HEK293 (cell line): Measurements from ENCODE around the gene NDOR1.

Source experiments
- CTCF ChIA-PET: fragments of 350-600 bp; formaldehyde crosslinking; extraction: SDS; loops from one replicate; lab custom pipeline; 2021; ENCODE audit warnings: antibody characterized with exemption; lab: Yijun Ruan, JAX
- POLR2A ChIA-PET: fragments of 300-600 bp; formaldehyde crosslinking; extraction: SDS; loops from one replicate; lab custom pipeline; 2020; ENCODE audit warnings: antibody characterized with exemption, inconsistent platforms; lab: Yijun Ruan, JAX
- H3K27ac ChIP-seq: fragments of 200-500 bp; sonication (Bioruptor generic); 2 replicates; pipeline ENCODE4 v1.5.1; 2014; ENCODE audit warnings: low read depth, low read length, control low read depth, inconsistent platforms; ENCODE audit errors: extremely low read depth
- H3K36me3 ChIP-seq, 2 experiments: fragments of 200-500 bp in 1 of 2; sonication (Bioruptor generic) in 1 of 2; 1 replicate in 1 of 2; 2 replicates in 1 of 2; pipeline ENCODE4 v1.5.1; 2014 to 2017; ENCODE audit warnings: inconsistent platforms in 2 of 2, low read length in 2 of 2; ENCODE audit not compliant: control insufficient read depth in 2 of 2, insufficient read depth in 1 of 2
- H3K4me1 ChIP-seq: fragments of 200-500 bp; sonication (Bioruptor generic); 2 replicates; pipeline ENCODE4 v1.5.1; 2014; ENCODE audit warnings: mild to moderate bottlenecking, low read length, inconsistent platforms; ENCODE audit not compliant: control insufficient read depth, insufficient read depth
- H3K4me3 ChIP-seq: 2 replicates; pipeline ENCODE4 v1.5.1; 2011; ENCODE audit warnings: low read depth, mild to moderate bottlenecking, control low read depth, low read length, moderate library complexity
- H3K9me3 ChIP-seq: fragments of 200-500 bp; sonication (Bioruptor generic); 2 replicates; pipeline ENCODE4 v1.5.1; 2014; ENCODE audit warnings: low read depth, low read length, inconsistent platforms; ENCODE audit not compliant: control insufficient read depth, insufficient read depth
- EGR2 ChIP-seq: fragments of 450-650 bp; formaldehyde crosslinking; IDR thresholded peaks from 2 replicates; pipeline ENCODE4 v1.5.1; 2016; ENCODE audit warnings: low read depth, missing biosample characterization, missing genetic modification characterization
- IKZF3 ChIP-seq: fragments of 450-650 bp; IDR thresholded peaks from 2 replicates; pipeline ENCODE4 v1.5.0; 2018; ENCODE audit warnings: missing biosample characterization, mild to moderate bottlenecking, missing genetic modification characterization, moderate library complexity
- PATZ1 ChIP-seq: fragments of 450-650 bp; formaldehyde crosslinking; IDR thresholded peaks from 2 replicates; pipeline ENCODE4 v1.5.1; 2016; ENCODE audit warnings: missing biosample characterization, missing genetic modification characterization
- REST ChIP-seq: fragments of 450-650 bp; formaldehyde crosslinking; IDR thresholded peaks from 2 replicates; pipeline ENCODE4 v1.5.1; 2016; ENCODE audit warnings: missing biosample characterization, missing genetic modification characterization
- SP2 ChIP-seq: fragments of 450-650 bp; formaldehyde crosslinking; IDR thresholded peaks from 2 replicates; pipeline ENCODE4 v1.5.1; 2016; ENCODE audit warnings: missing biosample characterization, missing genetic modification characterization
- ZBTB44 ChIP-seq: fragments of 450-650 bp; IDR thresholded peaks from 2 replicates; pipeline ENCODE4 v1.5.1; 2018; ENCODE audit warnings: missing biosample characterization, mild to moderate bottlenecking, missing genetic modification characterization
- ZBTB8A ChIP-seq: fragments of 450-650 bp; formaldehyde crosslinking; IDR thresholded peaks from 2 replicates; pipeline ENCODE4 v1.5.1; 2016; ENCODE audit warnings: missing biosample characterization, missing genetic modification characterization
- ZNF10 ChIP-seq: fragments of 450-650 bp; formaldehyde crosslinking; IDR thresholded peaks from 2 replicates; pipeline ENCODE4 v1.5.1; 2017; ENCODE audit warnings: missing biosample characterization, missing genetic modification characterization
- ZNF133 ChIP-seq: fragments of 450-650 bp; formaldehyde crosslinking; IDR thresholded peaks from 2 replicates; pipeline ENCODE4 v1.5.1; 2016; ENCODE audit warnings: missing biosample characterization, missing genetic modification characterization
- ZNF311 ChIP-seq: fragments of 450-650 bp; formaldehyde crosslinking; IDR thresholded peaks from 2 replicates; pipeline ENCODE4 v1.5.1; 2017; ENCODE audit warnings: missing biosample characterization, missing genetic modification characterization, borderline replicate concordance
- ZNF398 ChIP-seq: fragments of 450-650 bp; formaldehyde crosslinking; IDR thresholded peaks from 2 replicates; pipeline ENCODE4 v1.5.1; 2017; ENCODE audit warnings: missing biosample characterization, missing genetic modification characterization
- ZNF449 ChIP-seq: fragments of 450-650 bp; formaldehyde crosslinking; IDR thresholded peaks from 2 replicates; pipeline ENCODE4 v1.5.1; 2017; ENCODE audit warnings: missing biosample characterization, mild to moderate bottlenecking, missing genetic modification characterization, moderate library complexity
- ZNF521 ChIP-seq: fragments of 450-650 bp; formaldehyde crosslinking; IDR thresholded peaks from 2 replicates; pipeline ENCODE4 v1.5.1; 2017; ENCODE audit warnings: missing biosample characterization, mild to moderate bottlenecking, missing genetic modification characterization
- ZNF555 ChIP-seq: fragments of 450-650 bp; formaldehyde crosslinking; conservative IDR thresholded peaks from 2 replicates; pipeline ENCODE4 v1.5.1; 2017; ENCODE audit warnings: missing biosample characterization, mild to moderate bottlenecking, missing genetic modification characterization, inconsistent platforms
- ZNF645 ChIP-seq: fragments of 450-650 bp; formaldehyde crosslinking; IDR thresholded peaks from 2 replicates; pipeline ENCODE4; 2016; ENCODE audit warnings: missing biosample characterization, missing genetic modification characterization
- ZSCAN5A ChIP-seq: fragments of 450-650 bp; formaldehyde crosslinking; IDR thresholded peaks from 2 replicates; pipeline ENCODE4 v1.5.1; 2016; ENCODE audit warnings: missing biosample characterization, missing genetic modification characterization

Gene NDOR1

GRCh38 chr9:137168904-137169856 is 36.3 kb upstream of the NDOR1 start (continued):
- TF ChIP-seq ZNF449, result peak; percentile 76
- TF ChIP-seq ZNF645 (tag by site-specific recombination), result no peak
- 0 out of 2 replicates have a peak, but pooled peaks have one; percentile 7 for TF ChIP-seq IKZF3
- TF ChIP-seq ZNF10 (tag by site-specific recombination), result 0 out of 2 replicates have a peak, but pooled peaks have one; percentile 8
- peak; percentile 84 for TF ChIP-seq REST (tag by site-specific recombination)
- TF ChIP-seq ZBTB44 (tag by site-specific recombination), result peak; percentile 82; the same call in 1 of the 2 replicates
- peak; percentile 21; the same call in 1 of the 2 replicates for TF ChIP-seq SP2 (tag by site-specific recombination)
- TF ChIP-seq ZNF521 (tag by site-specific recombination), result no peak
- peak; percentile 37; the same call in 1 of the 2 replicates for TF ChIP-seq ZSCAN5A (tag by site-specific recombination)
- peak; percentile 80 for TF ChIP-seq ZBTB8A (tag by site-specific recombination)

- peak within 1 kb of the TSS; percentile 40 for H3K4me3 ChIP-seq
- no peaks in the 10 kb centered on the region; the same call in 1 of the 2 replicates for H3K4me1 ChIP-seq
- H3K27ac ChIP-seq, result no peak within 1 kb of the TSS; the same call in 1 of the 2 replicates
- CTCF ChIA-PET, result interaction anchor here (0.5 to 1.8 kb wide), 7 partner anchors 40 to 100 kb away, joined by 3 to 7 read pairs (median 4); partner anchors contain the start of gene RNF224
- no peaks in the 10 kb centered on the region for H3K9me3 ChIP-seq
- peaks cover 0 to 3% of the 10 kb centered on the region in 2 experiments; a peak in 1 of 3 replicates for H3K36me3 ChIP-seq
- POLR2A ChIA-PET, result interaction anchor here (1.1 to 7.4 kb wide), 8 partner anchors 9 to 71 kb away, joined by 3 to 53 read pairs (median 10); partner anchors contain the start of genes ANAPC2, SSNA1 and TUBB4B
- no peak for TF ChIP-seq ZNF555 (tag by site-specific recombination)
- no peak for TF ChIP-seq ZNF398 (tag by site-specific recombination)
- peak; percentile 32; the same call in 1 of the 2 replicates for TF ChIP-seq PATZ1 (tag by site-specific recombination)
- no peak for TF ChIP-seq ZNF133 (tag by site-specific recombination)
- TF ChIP-seq ZNF311 (tag by site-specific recombination), result no peak
- peak; percentile 66 for TF ChIP-seq EGR2
Measured at GRCh38 chr9:137169896-137170358, 35.6 kb upstream of the NDOR1 start, which contains the start of gene LRRC26. Gene LRRC26 (minus strand): TSS chr9:137170051. CDS start chr9:137169943, 108 bp downstream.
